ENCODE data around the gene WWOX. TPM values are rescaled to one million over a fixed set of nuclear protein-coding genes. Genes with fewer than 3 reads are reported as not detected.

WWOX gene
- total and polyA plus RNA-seq, 2 of the 13 experiments (the other 11 are each of a cell fraction or from before 2014, with no cell fraction given), result 9.1 to 37.4 TPM

DNA sequence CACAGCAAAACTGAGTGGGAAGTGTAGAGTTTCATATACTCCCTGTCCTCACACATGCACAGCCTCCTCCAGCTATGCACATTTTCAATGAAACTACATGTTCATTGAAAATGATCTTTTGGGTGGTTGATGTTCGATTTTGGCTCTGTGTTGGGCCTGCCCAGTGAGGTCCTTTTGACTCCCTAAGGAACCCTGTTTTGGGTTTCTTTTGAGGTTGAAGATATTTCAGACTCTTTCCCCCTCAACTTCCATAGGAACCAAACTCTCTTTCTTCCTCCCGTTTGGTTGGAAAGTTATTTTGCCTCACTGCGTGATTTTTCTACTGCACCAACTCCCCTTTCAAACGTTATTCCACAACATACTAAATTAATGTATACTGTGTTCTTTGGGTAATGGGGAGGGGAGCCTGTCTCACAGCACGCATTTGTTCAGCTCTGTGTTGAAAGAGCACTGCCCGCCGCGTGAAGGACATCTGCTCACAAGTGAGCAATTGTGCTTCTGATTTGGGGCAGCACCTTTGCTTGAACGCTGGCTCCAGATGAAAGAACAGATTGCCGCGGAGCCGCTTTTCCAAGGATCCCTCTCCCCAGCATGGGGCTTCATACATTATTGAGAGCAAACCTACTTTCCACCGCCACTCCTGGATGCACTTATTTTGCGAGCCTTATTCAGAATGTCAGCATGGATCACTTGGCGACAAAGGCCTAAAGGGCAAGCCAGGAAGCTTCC, 385.9 kb downstream of the WWOX start (continued):
- TF ChIP-seq, protein P1, sequence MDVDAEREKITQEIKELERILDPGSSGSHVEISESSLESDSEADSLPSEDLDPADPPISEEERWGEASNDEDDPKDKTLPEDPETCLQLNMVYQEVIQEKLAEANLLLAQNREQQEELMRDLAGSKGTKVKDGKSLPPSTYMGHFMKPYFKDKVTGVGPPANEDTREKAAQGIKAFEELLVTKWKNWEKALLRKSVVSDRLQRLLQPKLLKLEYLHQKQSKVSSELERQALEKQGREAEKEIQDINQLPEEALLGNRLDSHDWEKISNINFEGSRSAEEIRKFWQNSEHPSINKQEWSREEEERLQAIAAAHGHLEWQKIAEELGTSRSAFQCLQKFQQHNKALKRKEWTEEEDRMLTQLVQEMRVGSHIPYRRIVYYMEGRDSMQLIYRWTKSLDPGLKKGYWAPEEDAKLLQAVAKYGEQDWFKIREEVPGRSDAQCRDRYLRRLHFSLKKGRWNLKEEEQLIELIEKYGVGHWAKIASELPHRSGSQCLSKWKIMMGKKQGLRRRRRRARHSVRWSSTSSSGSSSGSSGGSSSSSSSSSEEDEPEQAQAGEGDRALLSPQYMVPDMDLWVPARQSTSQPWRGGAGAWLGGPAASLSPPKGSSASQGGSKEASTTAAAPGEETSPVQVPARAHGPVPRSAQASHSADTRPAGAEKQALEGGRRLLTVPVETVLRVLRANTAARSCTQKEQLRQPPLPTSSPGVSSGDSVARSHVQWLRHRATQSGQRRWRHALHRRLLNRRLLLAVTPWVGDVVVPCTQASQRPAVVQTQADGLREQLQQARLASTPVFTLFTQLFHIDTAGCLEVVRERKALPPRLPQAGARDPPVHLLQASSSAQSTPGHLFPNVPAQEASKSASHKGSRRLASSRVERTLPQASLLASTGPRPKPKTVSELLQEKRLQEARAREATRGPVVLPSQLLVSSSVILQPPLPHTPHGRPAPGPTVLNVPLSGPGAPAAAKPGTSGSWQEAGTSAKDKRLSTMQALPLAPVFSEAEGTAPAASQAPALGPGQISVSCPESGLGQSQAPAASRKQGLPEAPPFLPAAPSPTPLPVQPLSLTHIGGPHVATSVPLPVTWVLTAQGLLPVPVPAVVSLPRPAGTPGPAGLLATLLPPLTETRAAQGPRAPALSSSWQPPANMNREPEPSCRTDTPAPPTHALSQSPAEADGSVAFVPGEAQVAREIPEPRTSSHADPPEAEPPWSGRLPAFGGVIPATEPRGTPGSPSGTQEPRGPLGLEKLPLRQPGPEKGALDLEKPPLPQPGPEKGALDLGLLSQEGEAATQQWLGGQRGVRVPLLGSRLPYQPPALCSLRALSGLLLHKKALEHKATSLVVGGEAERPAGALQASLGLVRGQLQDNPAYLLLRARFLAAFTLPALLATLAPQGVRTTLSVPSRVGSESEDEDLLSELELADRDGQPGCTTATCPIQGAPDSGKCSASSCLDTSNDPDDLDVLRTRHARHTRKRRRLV (CRISPR knock-in tag; IDR thresholded peaks at IDR 0.05), result 0 out of 2 replicates have a peak, but pooled peaks have one; percentile 17
- TF ChIP-seq ZFP41 (CRISPR knock-in tag; IDR thresholded peaks at IDR 0.05; ENCODE audit: borderline replicate concordance) (no peak), MIER3 (CRISPR knock-in tag; IDR thresholded peaks at IDR 0.05; ENCODE audit: borderline replicate concordance) (peak; percentile 80; the same call in 1 of the 2 replicates), KDM5B (CRISPR knock-in tag; IDR thresholded peaks at IDR 0.05; ENCODE audit: borderline replicate concordance) (peak; percentile 72; the same call in 1 of the 2 replicates), SNRNP70 (IDR thresholded peaks at IDR 0.05; ENCODE audit: low read depth, low read length) (no peak), PCBP2 (optimal IDR thresholded peaks at IDR 0.05; ENCODE audit: low read depth, low read length, poor library complexity, severe bottlenecking) (no peak), ZC3H4 (CRISPR knock-in tag; IDR thresholded peaks at IDR 0.05; ENCODE audit: borderline replicate concordance) (no peak), ZMYM2 (CRISPR knock-in tag; IDR thresholded peaks at IDR 0.05) (peak; percentile 55; the same call in 1 of the 2 replicates), ZNF33B (CRISPR knock-in tag; IDR thresholded peaks at IDR 0.05) (no peak), ZNF260 (CRISPR knock-in tag; IDR thresholded peaks at IDR 0.05; ENCODE audit: borderline replicate concordance, low read depth) (no peak), ARID2 (CRISPR knock-in tag; IDR thresholded peaks at IDR 0.05; ENCODE audit: borderline replicate concordance) (no peak; the same call in 1 of the 2 replicates), HNRNPLL (IDR thresholded peaks at IDR 0.05; ENCODE audit: low read depth, low read length, poor library complexity, severe bottlenecking) (no peak), ZC3H13 (CRISPR knock-in tag; IDR thresholded peaks at IDR 0.05) (no peak)
- TF ChIP-seq, protein P2, sequence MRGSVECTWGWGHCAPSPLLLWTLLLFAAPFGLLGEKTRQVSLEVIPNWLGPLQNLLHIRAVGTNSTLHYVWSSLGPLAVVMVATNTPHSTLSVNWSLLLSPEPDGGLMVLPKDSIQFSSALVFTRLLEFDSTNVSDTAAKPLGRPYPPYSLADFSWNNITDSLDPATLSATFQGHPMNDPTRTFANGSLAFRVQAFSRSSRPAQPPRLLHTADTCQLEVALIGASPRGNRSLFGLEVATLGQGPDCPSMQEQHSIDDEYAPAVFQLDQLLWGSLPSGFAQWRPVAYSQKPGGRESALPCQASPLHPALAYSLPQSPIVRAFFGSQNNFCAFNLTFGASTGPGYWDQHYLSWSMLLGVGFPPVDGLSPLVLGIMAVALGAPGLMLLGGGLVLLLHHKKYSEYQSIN (CRISPR knock-in tag; IDR thresholded peaks at IDR 0.05; ENCODE audit: borderline replicate concordance), result no peak
- TF ChIP-seq, protein P3, sequence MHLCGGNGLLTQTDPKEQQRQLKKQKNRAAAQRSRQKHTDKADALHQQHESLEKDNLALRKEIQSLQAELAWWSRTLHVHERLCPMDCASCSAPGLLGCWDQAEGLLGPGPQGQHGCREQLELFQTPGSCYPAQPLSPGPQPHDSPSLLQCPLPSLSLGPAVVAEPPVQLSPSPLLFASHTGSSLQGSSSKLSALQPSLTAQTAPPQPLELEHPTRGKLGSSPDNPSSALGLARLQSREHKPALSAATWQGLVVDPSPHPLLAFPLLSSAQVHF (CRISPR knock-in tag; IDR thresholded peaks at IDR 0.05), result no peak
- TF ChIP-seq, protein P4, sequence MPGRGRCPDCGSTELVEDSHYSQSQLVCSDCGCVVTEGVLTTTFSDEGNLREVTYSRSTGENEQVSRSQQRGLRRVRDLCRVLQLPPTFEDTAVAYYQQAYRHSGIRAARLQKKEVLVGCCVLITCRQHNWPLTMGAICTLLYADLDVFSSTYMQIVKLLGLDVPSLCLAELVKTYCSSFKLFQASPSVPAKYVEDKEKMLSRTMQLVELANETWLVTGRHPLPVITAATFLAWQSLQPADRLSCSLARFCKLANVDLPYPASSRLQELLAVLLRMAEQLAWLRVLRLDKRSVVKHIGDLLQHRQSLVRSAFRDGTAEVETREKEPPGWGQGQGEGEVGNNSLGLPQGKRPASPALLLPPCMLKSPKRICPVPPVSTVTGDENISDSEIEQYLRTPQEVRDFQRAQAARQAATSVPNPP (CRISPR knock-in tag; IDR thresholded peaks at IDR 0.05), result no peak
- TF ChIP-seq, protein P5, sequence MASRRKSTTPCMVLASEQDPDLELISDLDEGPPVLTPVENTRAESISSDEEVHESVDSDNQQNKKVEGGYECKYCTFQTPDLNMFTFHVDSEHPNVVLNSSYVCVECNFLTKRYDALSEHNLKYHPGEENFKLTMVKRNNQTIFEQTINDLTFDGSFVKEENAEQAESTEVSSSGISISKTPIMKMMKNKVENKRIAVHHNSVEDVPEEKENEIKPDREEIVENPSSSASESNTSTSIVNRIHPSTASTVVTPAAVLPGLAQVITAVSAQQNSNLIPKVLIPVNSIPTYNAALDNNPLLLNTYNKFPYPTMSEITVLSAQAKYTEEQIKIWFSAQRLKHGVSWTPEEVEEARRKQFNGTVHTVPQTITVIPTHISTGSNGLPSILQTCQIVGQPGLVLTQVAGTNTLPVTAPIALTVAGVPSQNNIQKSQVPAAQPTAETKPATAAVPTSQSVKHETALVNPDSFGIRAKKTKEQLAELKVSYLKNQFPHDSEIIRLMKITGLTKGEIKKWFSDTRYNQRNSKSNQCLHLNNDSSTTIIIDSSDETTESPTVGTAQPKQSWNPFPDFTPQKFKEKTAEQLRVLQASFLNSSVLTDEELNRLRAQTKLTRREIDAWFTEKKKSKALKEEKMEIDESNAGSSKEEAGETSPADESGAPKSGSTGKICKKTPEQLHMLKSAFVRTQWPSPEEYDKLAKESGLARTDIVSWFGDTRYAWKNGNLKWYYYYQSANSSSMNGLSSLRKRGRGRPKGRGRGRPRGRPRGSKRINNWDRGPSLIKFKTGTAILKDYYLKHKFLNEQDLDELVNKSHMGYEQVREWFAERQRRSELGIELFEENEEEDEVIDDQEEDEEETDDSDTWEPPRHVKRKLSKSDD (CRISPR knock-in tag; IDR thresholded peaks at IDR 0.05; ENCODE audit: low read depth), result 0 out of 2 replicates have a peak, but pooled peaks have one; percentile 22
